Measurements from ENCODE around the gene IL12B. TPM values are rescaled to one million over a fixed set of nuclear protein-coding genes. Genes with fewer than 3 reads are reported as not detected.
"Not testable (repeated sequence)": the region's sequence is repeated elsewhere in the genome, so short reads cannot be mapped to it uniquely, and the experiment has no call there.

Gene IL12B
- polyA plus RNA-seq = not detected

DNA sequence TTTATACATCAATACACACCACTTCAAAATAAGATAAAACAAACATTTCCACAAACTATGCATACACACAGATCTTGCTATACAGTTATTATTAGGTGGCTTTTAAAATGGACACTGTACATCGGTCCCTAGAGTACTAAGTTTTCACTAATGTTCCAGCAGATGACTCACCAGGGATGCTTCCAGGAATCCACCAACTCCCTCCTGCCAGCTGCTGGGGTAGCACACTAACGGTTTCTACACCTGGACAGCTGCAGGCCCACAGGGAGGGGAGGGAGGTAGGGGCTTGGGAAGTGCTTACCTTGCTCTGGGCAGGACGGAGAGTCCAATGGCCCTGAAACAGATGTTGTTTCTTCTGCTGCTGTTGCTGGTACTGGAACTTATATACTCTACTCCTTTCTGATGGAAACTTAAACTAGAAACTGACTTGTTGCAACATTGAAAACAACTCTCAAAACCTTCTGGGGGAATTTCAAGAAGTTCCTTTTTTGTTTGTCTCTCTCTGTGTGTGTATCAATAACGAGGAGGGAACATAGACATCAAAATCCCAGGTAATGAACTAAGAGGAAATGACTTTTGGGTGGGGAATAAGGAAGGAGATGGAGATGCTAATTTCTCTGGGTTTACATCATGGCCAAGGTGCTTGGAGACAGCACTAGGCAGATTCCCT lies at the start of gene IL12B:
Gene IL12B (minus strand): TSS at position 357 of the 670 bp plus-strand sequence. CDS start 3,705 bp downstream, outside the sequence.
- H3K9me3 ChIP-seq (ENCODE audit: control insufficient read depth in 2 of 2, insufficient read depth in 1 of 2, low read depth in 1 of 2, low read length in 1 of 2) = no peaks in the 10 kb centered on the region
- 37 to 41% methylated on average over 4 of the region's 4 CpGs for WGBS, 2 donors
- no peaks in the 10 kb centered on the region for H3K4me1 ChIP-seq (ENCODE audit: control insufficient read depth in 2 of 2, insufficient read depth in 2 of 2, low read length in 1 of 2)
- no peaks in the 10 kb centered on the region for H3K36me3 ChIP-seq (ENCODE audit: control insufficient read depth in 2 of 2, insufficient read depth in 2 of 2, low read length in 1 of 2)
- H3K27ac ChIP-seq (ENCODE audit: low read depth in 2 of 2, low read length in 1 of 2) = no peak within 1 kb of the TSS
- no peaks in the 10 kb centered on the region for H3K27me3 ChIP-seq (ENCODE audit: control insufficient read depth in 1 of 2, insufficient read depth in 2 of 2, low read length in 2 of 2)
- peak within 1 kb of the TSS; percentile 45 to 50 for H3K4me3 ChIP-seq (ENCODE audit: low read depth in 1 of 2, low read length in 2 of 2)

DNA sequence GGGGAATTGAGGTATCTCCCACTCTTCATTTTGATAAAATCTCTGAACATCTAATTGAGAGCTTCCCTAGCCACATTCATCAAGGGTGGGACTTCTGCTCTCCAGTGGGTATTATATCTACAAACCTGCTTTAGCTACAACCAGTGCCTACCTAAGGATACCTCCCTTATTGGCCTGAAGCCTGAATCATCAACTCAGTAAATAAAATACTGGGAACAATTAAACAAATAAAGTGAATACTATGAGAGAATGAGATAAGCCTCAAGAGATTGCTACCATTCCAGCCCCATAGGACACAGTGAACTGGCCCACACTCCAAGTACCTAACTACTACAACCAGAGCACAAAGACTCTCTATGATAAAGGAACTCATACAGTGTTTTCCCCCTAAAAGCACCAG lies 47.4 kb upstream of the IL12B start:
- Histone ChIP-seq H3K4me3 (ENCODE audit: low read depth in 1 of 2, low read length in 2 of 2) (no peak overlapping the region), H3K9me3 (ENCODE audit: control insufficient read depth in 2 of 2, insufficient read depth in 1 of 2, low read depth in 1 of 2, low read length in 1 of 2) (no peaks in the 10 kb centered on the region), H3K27me3 (ENCODE audit: control insufficient read depth in 1 of 2, insufficient read depth in 2 of 2, low read length in 2 of 2) (no peaks in the 10 kb centered on the region), H3K4me1 (ENCODE audit: control insufficient read depth in 2 of 2, insufficient read depth in 2 of 2, low read length in 1 of 2) (no peaks in the 10 kb centered on the region), H3K27ac (ENCODE audit: low read depth in 2 of 2, low read length in 1 of 2) (no peak overlapping the region), H3K36me3 (ENCODE audit: control insufficient read depth in 2 of 2, insufficient read depth in 2 of 2, low read length in 1 of 2) (no peaks in the 10 kb centered on the region)

DNA sequence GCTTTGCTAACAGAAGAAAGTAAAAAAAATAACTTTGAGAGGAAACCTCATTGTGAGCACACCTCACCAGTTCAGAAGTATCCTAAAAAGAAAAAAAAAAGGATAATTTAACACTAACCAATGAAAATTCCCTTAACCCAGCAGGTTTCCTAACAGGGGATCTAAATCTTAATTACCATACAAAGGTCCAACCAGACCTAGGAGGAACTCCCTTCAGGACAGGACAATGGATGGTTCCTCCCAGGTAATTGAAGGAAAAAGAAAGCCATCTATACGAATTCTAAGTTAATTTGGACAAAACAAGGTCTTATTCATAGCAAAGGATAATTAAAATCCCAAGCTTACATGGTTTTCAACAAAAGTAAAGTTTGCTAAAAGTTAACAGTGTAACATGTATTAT lies 37.6 kb upstream of the IL12B start:
- not testable (repeated sequence) for H3K27me3 ChIP-seq (ENCODE audit: control insufficient read depth in 1 of 2, insufficient read depth in 2 of 2, low read length in 2 of 2); H3K27ac ChIP-seq (ENCODE audit: low read depth in 2 of 2, low read length in 1 of 2); H3K9me3 ChIP-seq (ENCODE audit: control insufficient read depth in 2 of 2, insufficient read depth in 1 of 2, low read depth in 1 of 2, low read length in 1 of 2); H3K4me1 ChIP-seq (ENCODE audit: control insufficient read depth in 2 of 2, insufficient read depth in 2 of 2, low read length in 1 of 2); H3K4me3 ChIP-seq (ENCODE audit: low read depth in 1 of 2, low read length in 2 of 2); H3K36me3 ChIP-seq (ENCODE audit: control insufficient read depth in 2 of 2, insufficient read depth in 2 of 2, low read length in 1 of 2)
- WGBS, 2 donors = 50 to 66% methylated on average over 1 of the region's 1 CpG

DNA sequence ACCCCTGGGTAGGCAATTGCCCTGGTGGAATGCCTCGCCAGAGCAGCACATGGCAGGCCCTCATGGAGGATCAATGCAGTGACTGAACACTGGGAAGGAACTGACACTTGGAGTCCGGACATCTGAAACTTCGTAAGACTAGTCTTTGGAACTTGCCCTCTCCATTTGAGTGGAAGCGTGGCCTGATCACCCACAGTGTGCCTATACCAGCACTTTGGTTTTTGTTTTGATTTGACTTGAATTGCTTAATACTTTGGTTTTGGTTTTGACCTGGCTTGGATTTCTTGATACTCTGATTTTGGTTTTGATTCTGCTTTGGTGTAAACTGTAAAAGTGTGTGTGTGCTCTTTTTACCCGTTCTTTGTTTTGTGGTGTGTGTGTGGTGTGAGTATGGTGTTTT lies 36.5 kb upstream of the IL12B start:
- 88% methylated on average over 5 of the region's 5 CpGs for WGBS, 2 donors

DNA sequence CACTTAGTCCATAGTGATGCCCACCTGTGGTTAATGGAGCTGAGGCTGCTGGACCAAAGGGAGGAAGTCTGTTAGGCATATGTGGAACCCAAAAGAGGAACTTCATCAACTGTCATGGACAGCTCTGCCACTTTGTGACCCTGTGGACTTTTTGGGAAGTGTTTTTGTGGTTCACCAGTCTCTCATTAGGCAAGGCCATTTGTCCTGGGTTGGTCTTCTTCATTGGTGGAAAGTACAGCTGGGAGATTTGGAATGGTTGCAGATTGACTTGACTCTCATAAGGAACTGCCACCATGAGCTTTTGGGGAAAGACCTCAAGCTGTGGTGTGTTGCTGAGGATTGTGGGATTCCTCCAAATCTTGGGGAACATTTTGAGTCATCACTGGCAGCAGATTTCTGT lies 31.9 kb upstream of the IL12B start:
- Histone ChIP-seq H3K36me3 (ENCODE audit: control insufficient read depth in 2 of 2, insufficient read depth in 2 of 2, low read length in 1 of 2) (no peaks in the 10 kb centered on the region), H3K27ac (ENCODE audit: low read depth in 2 of 2, low read length in 1 of 2) (no peak overlapping the region), H3K4me1 (ENCODE audit: control insufficient read depth in 2 of 2, insufficient read depth in 2 of 2, low read length in 1 of 2) (no peaks in the 10 kb centered on the region), H3K27me3 (ENCODE audit: control insufficient read depth in 1 of 2, insufficient read depth in 2 of 2, low read length in 2 of 2) (no peaks in the 10 kb centered on the region), H3K9me3 (ENCODE audit: control insufficient read depth in 2 of 2, insufficient read depth in 1 of 2, low read depth in 1 of 2, low read length in 1 of 2) (no peaks in the 10 kb centered on the region), H3K4me3 (ENCODE audit: low read depth in 1 of 2, low read length in 2 of 2) (no peak overlapping the region)

More for the DNA sequence above, 36.5 kb upstream of the IL12B start:
- not testable (repeated sequence) for H3K9me3 ChIP-seq (ENCODE audit: control insufficient read depth in 2 of 2, insufficient read depth in 1 of 2, low read depth in 1 of 2, low read length in 1 of 2); H3K4me3 ChIP-seq (ENCODE audit: low read depth in 1 of 2, low read length in 2 of 2); H3K4me1 ChIP-seq (ENCODE audit: control insufficient read depth in 2 of 2, insufficient read depth in 2 of 2, low read length in 1 of 2); H3K36me3 ChIP-seq (ENCODE audit: control insufficient read depth in 2 of 2, insufficient read depth in 2 of 2, low read length in 1 of 2); H3K27ac ChIP-seq (ENCODE audit: low read depth in 2 of 2, low read length in 1 of 2); H3K27me3 ChIP-seq (ENCODE audit: control insufficient read depth in 1 of 2, insufficient read depth in 2 of 2, low read length in 2 of 2)

DNA sequence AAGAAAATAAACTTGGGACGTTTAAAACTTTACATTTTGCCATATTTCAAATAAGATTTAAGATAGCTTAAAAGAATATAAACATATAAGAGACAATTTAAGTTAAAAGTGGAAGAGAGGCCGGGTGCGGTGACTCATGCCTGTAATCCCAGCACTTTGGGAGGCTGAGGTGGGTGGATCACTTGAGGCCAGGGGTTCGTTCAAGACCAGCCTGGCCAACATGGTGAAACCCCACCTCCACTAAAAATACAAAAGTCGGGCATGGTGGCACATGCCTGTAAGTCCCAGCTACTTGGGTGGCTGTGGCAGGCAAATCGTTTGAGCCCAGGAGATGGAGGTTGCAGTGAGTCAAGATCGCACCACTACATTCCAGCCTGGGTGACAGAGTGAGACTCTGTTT lies 29.6 kb upstream of the IL12B start:
- not testable (repeated sequence) for H3K4me1 ChIP-seq (ENCODE audit: control insufficient read depth in 2 of 2, insufficient read depth in 2 of 2, low read length in 1 of 2); H3K27ac ChIP-seq (ENCODE audit: low read depth in 2 of 2, low read length in 1 of 2); H3K9me3 ChIP-seq (ENCODE audit: control insufficient read depth in 2 of 2, insufficient read depth in 1 of 2, low read depth in 1 of 2, low read length in 1 of 2); H3K36me3 ChIP-seq (ENCODE audit: control insufficient read depth in 2 of 2, insufficient read depth in 2 of 2, low read length in 1 of 2); H3K4me3 ChIP-seq (ENCODE audit: low read depth in 1 of 2, low read length in 2 of 2); H3K27me3 ChIP-seq (ENCODE audit: control insufficient read depth in 1 of 2, insufficient read depth in 2 of 2, low read length in 2 of 2)
- 57 to 60% methylated on average over 7 of the region's 7 CpGs for WGBS, 2 donors

DNA sequence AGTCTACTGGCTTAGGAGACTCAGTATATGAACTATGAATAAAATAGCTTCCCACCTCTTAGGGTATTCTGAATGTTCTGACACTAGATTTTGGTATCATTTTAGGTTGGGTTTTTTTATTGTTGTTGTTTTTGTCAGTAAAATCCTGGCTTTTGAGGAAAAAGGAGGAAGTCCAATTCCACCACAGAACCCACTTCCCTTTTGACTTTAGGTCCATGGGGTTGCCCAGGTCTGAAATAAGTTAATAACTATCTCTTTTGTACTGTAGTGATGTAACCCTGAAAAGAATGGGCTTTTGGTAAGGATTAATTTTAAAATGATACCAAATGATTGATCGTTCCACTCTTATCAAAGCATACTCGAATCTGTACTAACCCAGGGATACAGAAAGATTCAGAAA lies 29.1 kb upstream of the IL12B start:
- Histone ChIP-seq H3K4me3 (ENCODE audit: low read depth in 1 of 2, low read length in 2 of 2) (no peak overlapping the region), H3K36me3 (ENCODE audit: control insufficient read depth in 2 of 2, insufficient read depth in 2 of 2, low read length in 1 of 2) (no peaks in the 10 kb centered on the region), H3K27me3 (ENCODE audit: control insufficient read depth in 1 of 2, insufficient read depth in 2 of 2, low read length in 2 of 2) (no peaks in the 10 kb centered on the region), H3K9me3 (ENCODE audit: control insufficient read depth in 2 of 2, insufficient read depth in 1 of 2, low read depth in 1 of 2, low read length in 1 of 2) (no peaks in the 10 kb centered on the region), H3K27ac (ENCODE audit: low read depth in 2 of 2, low read length in 1 of 2) (no peak overlapping the region), H3K4me1 (ENCODE audit: control insufficient read depth in 2 of 2, insufficient read depth in 2 of 2, low read length in 1 of 2) (no peaks in the 10 kb centered on the region)
- 87 to 88% methylated on average over 2 of the region's 2 CpGs for WGBS, 2 donors

DNA sequence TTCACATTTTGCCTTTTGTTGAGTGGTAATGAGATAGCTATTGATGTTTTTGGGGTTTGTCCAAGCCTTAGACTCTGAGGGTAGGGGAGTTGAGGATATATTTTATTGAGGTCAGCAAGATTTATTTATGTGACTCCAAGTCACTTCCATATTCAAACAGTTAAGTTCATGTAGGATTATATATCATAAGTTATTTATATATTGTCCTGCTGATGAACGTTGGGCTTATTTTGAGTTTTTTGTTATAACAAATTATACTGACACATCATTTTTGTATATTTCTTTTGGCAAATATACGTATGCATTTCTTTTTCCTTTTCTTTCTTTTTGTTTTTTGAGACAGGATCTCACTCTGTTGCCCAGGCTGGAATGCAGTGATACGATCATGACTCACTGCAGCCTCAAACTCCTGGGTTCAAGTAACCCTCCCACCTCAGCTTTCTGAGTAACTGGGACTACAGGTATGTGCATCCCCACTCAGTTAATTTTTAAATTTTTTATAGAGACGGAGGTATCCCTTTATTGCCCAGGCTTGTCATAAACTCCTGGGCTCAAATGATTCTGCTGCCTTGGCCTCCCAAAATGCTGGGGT lies 23.5 kb upstream of the IL12B start:
- H3K4me1 ChIP-seq (ENCODE audit: control insufficient read depth in 2 of 2, insufficient read depth in 2 of 2, low read length in 1 of 2) = no peaks in the 10 kb centered on the region
- H3K27me3 ChIP-seq (ENCODE audit: control insufficient read depth in 1 of 2, insufficient read depth in 2 of 2, low read length in 2 of 2) = no peaks in the 10 kb centered on the region
- WGBS, 2 donors = 43 to 66% methylated on average over 4 of the region's 4 CpGs
- no peaks in the 10 kb centered on the region for H3K9me3 ChIP-seq (ENCODE audit: control insufficient read depth in 2 of 2, insufficient read depth in 1 of 2, low read depth in 1 of 2, low read length in 1 of 2)
- H3K36me3 ChIP-seq (ENCODE audit: control insufficient read depth in 2 of 2, insufficient read depth in 2 of 2, low read length in 1 of 2) = no peaks in the 10 kb centered on the region
- H3K27ac ChIP-seq (ENCODE audit: low read depth in 2 of 2, low read length in 1 of 2) = no peak overlapping the region
- no peak overlapping the region for H3K4me3 ChIP-seq (ENCODE audit: low read depth in 1 of 2, low read length in 2 of 2)

DNA sequence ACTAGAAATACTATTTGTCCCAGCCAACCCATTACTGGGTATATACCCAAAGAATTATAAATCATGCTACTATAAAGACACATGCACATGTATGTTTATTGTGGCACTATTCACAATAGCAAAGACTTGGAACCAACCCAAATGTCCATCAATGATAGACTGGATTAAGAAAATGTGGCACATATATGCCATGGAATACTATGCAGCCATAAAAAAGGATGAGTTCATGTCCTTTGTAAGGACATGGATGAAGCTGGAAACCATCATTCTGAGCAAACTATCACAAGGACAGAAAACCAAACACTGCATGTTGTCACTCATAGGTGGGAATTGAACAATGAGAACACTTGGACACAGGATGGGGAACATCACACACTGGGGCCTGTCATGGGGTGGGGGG lies 20.4 kb upstream of the IL12B start:
- H3K4me3 ChIP-seq (ENCODE audit: low read depth in 1 of 2, low read length in 2 of 2); H3K9me3 ChIP-seq (ENCODE audit: control insufficient read depth in 2 of 2, insufficient read depth in 1 of 2, low read depth in 1 of 2, low read length in 1 of 2); H3K27me3 ChIP-seq (ENCODE audit: control insufficient read depth in 1 of 2, insufficient read depth in 2 of 2, low read length in 2 of 2); H3K36me3 ChIP-seq (ENCODE audit: control insufficient read depth in 2 of 2, insufficient read depth in 2 of 2, low read length in 1 of 2); H3K27ac ChIP-seq (ENCODE audit: low read depth in 2 of 2, low read length in 1 of 2); H3K4me1 ChIP-seq (ENCODE audit: control insufficient read depth in 2 of 2, insufficient read depth in 2 of 2, low read length in 1 of 2): not testable (repeated sequence)

DNA sequence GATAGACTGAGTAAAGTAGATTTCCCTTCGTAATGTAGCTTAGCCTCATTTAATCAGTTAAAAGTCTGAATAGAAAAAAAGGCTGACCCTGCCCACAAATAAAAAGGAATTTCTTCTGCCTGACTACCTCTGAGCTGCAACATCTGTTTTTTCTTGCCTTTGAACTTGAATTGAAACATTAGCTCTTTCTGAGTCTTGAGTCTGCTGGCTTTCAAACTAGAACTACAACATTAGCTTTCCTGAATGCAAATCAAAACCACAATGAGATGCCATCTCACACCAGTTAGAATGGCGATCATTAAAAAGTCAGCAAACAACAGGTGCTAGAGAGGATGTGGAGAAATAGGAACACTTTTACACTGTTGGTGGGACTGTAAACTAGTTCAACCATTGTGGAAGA lies 19.9 kb upstream of the IL12B start:
- H3K27me3 ChIP-seq (ENCODE audit: control insufficient read depth in 1 of 2, insufficient read depth in 2 of 2, low read length in 2 of 2); H3K27ac ChIP-seq (ENCODE audit: low read depth in 2 of 2, low read length in 1 of 2); H3K36me3 ChIP-seq (ENCODE audit: control insufficient read depth in 2 of 2, insufficient read depth in 2 of 2, low read length in 1 of 2); H3K4me1 ChIP-seq (ENCODE audit: control insufficient read depth in 2 of 2, insufficient read depth in 2 of 2, low read length in 1 of 2); H3K4me3 ChIP-seq (ENCODE audit: low read depth in 1 of 2, low read length in 2 of 2); H3K9me3 ChIP-seq (ENCODE audit: control insufficient read depth in 2 of 2, insufficient read depth in 1 of 2, low read depth in 1 of 2, low read length in 1 of 2): not testable (repeated sequence)
- 41 to 76% methylated on average over 2 of the region's 2 CpGs for WGBS, 2 donors

Data from esophagus (tissue), 2 donors.